ENCODE measurements around the gene CRHR2.

CRHR2 gene

DNA sequence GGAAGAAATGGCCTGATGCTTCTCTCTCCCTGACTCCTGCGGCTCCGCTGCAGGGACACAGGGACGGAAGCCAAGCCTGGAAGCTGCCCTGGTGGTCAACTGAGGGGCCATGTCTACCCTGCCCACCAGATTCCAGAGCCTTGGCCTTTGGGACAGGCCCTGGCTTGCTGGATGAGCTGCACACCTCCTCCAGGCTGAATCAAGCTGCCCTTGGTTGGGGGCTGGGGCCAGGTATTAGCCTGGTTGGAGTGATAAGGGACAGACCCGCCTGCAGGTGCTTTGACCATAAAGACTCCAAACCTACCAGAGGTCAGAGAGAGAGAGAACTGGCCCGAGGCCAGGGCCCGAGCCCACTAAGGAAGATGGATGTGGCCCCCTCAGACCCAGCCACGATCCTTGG lies 30.1 kb downstream of the CRHR2 start:
- Histone ChIP-seq H4K20me1 (ENCODE audit: insufficient read depth, low read length) (no peaks in the 10 kb centered on the region), H3K4me3 (ENCODE audit: low read length) (no peak overlapping the region), H3K9me2 (replicated peaks; ENCODE audit: insufficient read depth, low read length) (no peaks in the 10 kb centered on the region), H2AFZ (ENCODE audit: low read length) (no peak overlapping the region), H3K36me3 (replicated peaks; ENCODE audit: insufficient read depth, low read length) (no peaks in the 10 kb centered on the region), H3K79me2 (ENCODE audit: low read length) (no peaks in the 10 kb centered on the region), H3K9ac (ENCODE audit: low read length) (no peak overlapping the region), H3K4me2 (ENCODE audit: low read depth, low read length) (no peak overlapping the region), H3K27ac (ENCODE audit: low read length) (no peak overlapping the region), H3K4me1 (ENCODE audit: low read length) (no peaks in the 10 kb centered on the region), H3F3A (ENCODE audit: insufficient read depth, low read length) (no peaks in the 10 kb centered on the region), H3K9me3 (replicated peaks; ENCODE audit: insufficient read depth, low read length) (no peaks in the 10 kb centered on the region), H3K27me3 (replicated peaks; ENCODE audit: insufficient read depth, low read length) (no peaks in the 10 kb centered on the region)
- TF ChIP-seq EZH2phosphoT487 (IDR thresholded peaks at IDR 0.05; ENCODE audit: low read length) (no peak), EZH2 (optimal IDR thresholded peaks at IDR 0.05; ENCODE audit: low read depth, low read length) (no peak)
- TF ChIP-seq, protein P1, sequence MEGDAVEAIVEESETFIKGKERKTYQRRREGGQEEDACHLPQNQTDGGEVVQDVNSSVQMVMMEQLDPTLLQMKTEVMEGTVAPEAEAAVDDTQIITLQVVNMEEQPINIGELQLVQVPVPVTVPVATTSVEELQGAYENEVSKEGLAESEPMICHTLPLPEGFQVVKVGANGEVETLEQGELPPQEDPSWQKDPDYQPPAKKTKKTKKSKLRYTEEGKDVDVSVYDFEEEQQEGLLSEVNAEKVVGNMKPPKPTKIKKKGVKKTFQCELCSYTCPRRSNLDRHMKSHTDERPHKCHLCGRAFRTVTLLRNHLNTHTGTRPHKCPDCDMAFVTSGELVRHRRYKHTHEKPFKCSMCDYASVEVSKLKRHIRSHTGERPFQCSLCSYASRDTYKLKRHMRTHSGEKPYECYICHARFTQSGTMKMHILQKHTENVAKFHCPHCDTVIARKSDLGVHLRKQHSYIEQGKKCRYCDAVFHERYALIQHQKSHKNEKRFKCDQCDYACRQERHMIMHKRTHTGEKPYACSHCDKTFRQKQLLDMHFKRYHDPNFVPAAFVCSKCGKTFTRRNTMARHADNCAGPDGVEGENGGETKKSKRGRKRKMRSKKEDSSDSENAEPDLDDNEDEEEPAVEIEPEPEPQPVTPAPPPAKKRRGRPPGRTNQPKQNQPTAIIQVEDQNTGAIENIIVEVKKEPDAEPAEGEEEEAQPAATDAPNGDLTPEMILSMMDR (IDR thresholded peaks at IDR 0.05; ENCODE audit: low read length): no peak
- DNase-seq: no peak

DNA sequence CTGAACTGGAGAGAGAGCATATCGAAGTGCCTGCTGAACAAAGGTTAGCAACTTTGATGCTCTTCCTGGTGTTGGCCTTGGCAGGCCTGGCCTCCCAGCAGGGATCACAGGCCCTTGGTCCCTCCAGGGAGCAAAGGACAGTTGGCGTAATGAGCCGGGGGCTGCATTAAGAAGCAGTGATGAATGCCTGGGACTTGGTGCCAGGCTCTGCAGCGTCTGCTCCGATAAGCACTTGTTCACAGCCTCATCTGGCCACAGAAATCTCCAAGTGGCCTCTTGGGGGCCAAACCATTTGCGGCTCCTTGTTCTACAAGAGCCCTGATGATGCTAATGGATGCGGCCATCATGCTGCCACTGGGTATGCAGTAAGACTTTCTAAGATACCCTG lies 31.8 kb downstream of the CRHR2 start:
- no peak overlapping the region for H3K4me3 ChIP-seq (ENCODE audit: low read length)
- H2AFZ ChIP-seq (ENCODE audit: low read length): no peak overlapping the region
- no peaks in the 10 kb centered on the region for H3K4me1 ChIP-seq (ENCODE audit: low read length)
- no peaks in the 10 kb centered on the region for H3K9me3 ChIP-seq (replicated peaks; ENCODE audit: insufficient read depth, low read length)
- TF ChIP-seq EZH2phosphoT487 (IDR thresholded peaks at IDR 0.05; ENCODE audit: low read length): no peak
- TF ChIP-seq, protein P1 (IDR thresholded peaks at IDR 0.05; ENCODE audit: low read length): no peak
- no peak for TF ChIP-seq EZH2 (optimal IDR thresholded peaks at IDR 0.05; ENCODE audit: low read depth, low read length)
- no peak overlapping the region for H3K9ac ChIP-seq (ENCODE audit: low read length)
- DNase-seq: no peak
- H3K79me2 ChIP-seq (ENCODE audit: low read length): no peaks in the 10 kb centered on the region
- H3K36me3 ChIP-seq (replicated peaks; ENCODE audit: insufficient read depth, low read length): no peaks in the 10 kb centered on the region
- H3K4me2 ChIP-seq (ENCODE audit: low read depth, low read length): no peak overlapping the region
- no peaks in the 10 kb centered on the region for H3K27me3 ChIP-seq (replicated peaks; ENCODE audit: insufficient read depth, low read length)
- H4K20me1 ChIP-seq (ENCODE audit: insufficient read depth, low read length): no peaks in the 10 kb centered on the region
- H3K9me2 ChIP-seq (replicated peaks; ENCODE audit: insufficient read depth, low read length): no peaks in the 10 kb centered on the region
- H3K27ac ChIP-seq (ENCODE audit: low read length): no peak overlapping the region
- H3F3A ChIP-seq (ENCODE audit: insufficient read depth, low read length): no peaks in the 10 kb centered on the region

DNA sequence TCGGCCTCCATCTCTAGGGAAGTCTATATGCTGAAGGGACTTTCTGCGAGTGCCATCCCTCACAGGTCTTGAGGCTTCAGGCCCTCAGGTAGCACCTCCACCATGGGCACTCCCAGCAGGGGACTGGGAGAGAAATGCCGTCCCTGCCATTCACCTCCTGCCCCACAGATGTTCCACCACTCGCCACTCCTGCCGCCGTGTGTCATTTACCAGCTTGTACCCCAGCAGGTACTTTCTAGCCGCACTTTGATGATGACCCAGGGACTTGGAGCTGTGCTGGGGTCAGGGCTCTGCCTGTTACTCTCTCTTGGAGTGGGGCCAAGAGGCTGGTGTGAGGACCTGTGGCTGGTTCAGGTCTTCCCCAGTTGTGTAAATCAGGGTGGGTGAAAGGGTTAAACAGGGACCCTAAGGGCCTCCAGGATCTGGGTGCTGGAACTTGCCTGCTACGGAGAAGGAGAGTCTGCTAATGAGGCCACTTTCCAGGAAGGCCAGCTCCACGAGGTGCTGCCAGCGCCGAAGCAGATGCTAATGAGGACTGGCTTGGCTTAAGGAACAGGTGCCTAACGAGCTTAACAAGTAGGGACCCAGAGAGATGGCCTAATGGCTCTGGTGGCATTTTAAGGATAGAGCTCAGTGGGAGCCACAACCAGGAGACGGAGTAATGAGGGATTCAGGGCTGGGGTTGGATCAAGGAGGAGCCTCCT lies 32.4 kb downstream of the CRHR2 start:
- Histone ChIP-seq H3K9ac (ENCODE audit: low read length) (no peak overlapping the region), H3K9me3 (replicated peaks; ENCODE audit: insufficient read depth, low read length) (no peaks in the 10 kb centered on the region), H3K9me2 (replicated peaks; ENCODE audit: insufficient read depth, low read length) (no peaks in the 10 kb centered on the region), H3K4me2 (ENCODE audit: low read depth, low read length) (no peak overlapping the region), H4K20me1 (ENCODE audit: insufficient read depth, low read length) (no peaks in the 10 kb centered on the region), H3K27me3 (replicated peaks; ENCODE audit: insufficient read depth, low read length) (no peaks in the 10 kb centered on the region), H3K4me3 (ENCODE audit: low read length) (no peak overlapping the region), H3F3A (ENCODE audit: insufficient read depth, low read length) (no peaks in the 10 kb centered on the region), H3K79me2 (ENCODE audit: low read length) (no peaks in the 10 kb centered on the region), H3K27ac (ENCODE audit: low read length) (no peak overlapping the region), H3K36me3 (replicated peaks; ENCODE audit: insufficient read depth, low read length) (no peaks in the 10 kb centered on the region), H3K4me1 (ENCODE audit: low read length) (no peaks in the 10 kb centered on the region), H2AFZ (ENCODE audit: low read length) (no peak overlapping the region)
- no peak for DNase-seq
- TF ChIP-seq EZH2phosphoT487 (IDR thresholded peaks at IDR 0.05; ENCODE audit: low read length) (no peak), EZH2 (optimal IDR thresholded peaks at IDR 0.05; ENCODE audit: low read depth, low read length) (no peak)
- TF ChIP-seq, protein P1 (IDR thresholded peaks at IDR 0.05; ENCODE audit: low read length): no peak
